ENCODE measurements around the gene TEC. TPM values are rescaled to one million over a fixed set of nuclear protein-coding genes. Genes with fewer than 3 reads are reported as not detected.

Gene TEC
- polyA plus RNA-seq, 1 donor (not counting 4 experiments of a cell fraction or from before 2014, with no cell fraction given), result 0.39 TPM

- no peak for TF ChIP-seq EZH2 (IDR thresholded peaks at IDR 0.05; ENCODE audit: low read length)
- TF ChIP-seq CTCF (optimal IDR thresholded peaks at IDR 0.05 in 1 of 3, IDR thresholded peaks at IDR 0.05 in 1 of 3, conservative IDR thresholded peaks at IDR 0.05 in 1 of 3; ENCODE audit: extremely low read depth in 1 of 3, insufficient read depth in 2 of 3, low read length in 3 of 3), result no peak
- FAIRE-seq, result no peak
- no peak overlapping the region for H3K4me2 ChIP-seq (ENCODE audit: control insufficient read depth, extremely low read depth, insufficient read depth, low read depth, low read length)
- H3K4me3 ChIP-seq (ENCODE audit: control insufficient read depth in 2 of 3, extremely low read depth in 1 of 3, insufficient read depth in 2 of 3, low read depth in 1 of 3, low read length in 3 of 3), result no peak overlapping the region
- H3K4me1 ChIP-seq (ENCODE audit: control insufficient read depth, extremely low read depth, insufficient read depth, low read length), result no peaks in the 10 kb centered on the region
- no peaks in the 10 kb centered on the region for H3K36me3 ChIP-seq (ENCODE audit: control insufficient read depth in 2 of 2, extremely low read depth in 1 of 2, insufficient read depth in 2 of 2, low read length in 2 of 2)
- no peaks in the 10 kb centered on the region for H4K20me1 ChIP-seq (ENCODE audit: control insufficient read depth, extremely low read depth, insufficient read depth, low read length)
- H3K9me3 ChIP-seq (ENCODE audit: control insufficient read depth, low read depth, low read length), result no peaks in the 10 kb centered on the region
- no peak overlapping the region for H3K27ac ChIP-seq (ENCODE audit: control insufficient read depth, insufficient read depth, low read length)
- dilution Hi-C loops (cut with MboI; ENCODE audit: extremely low pct_ligation_motif_present, low sequenced_read_pairs), result no loop called here
- H2AFZ ChIP-seq (ENCODE audit: control insufficient read depth, low read length), result no peak overlapping the region
- no peaks in the 10 kb centered on the region for H3K27me3 ChIP-seq (ENCODE audit: control insufficient read depth, extremely low read depth, insufficient read depth, low read length)
- H3K9ac ChIP-seq (ENCODE audit: control insufficient read depth, extremely low read depth, insufficient read depth, low read length), result no peak overlapping the region
- H3K79me2 ChIP-seq (ENCODE audit: control insufficient read depth, insufficient read depth, low read length), result no peaks in the 10 kb centered on the region
- H3K9me1 ChIP-seq (ENCODE audit: control insufficient read depth, extremely low read depth, insufficient read depth, low read length), result no peaks in the 10 kb centered on the region
- DNase-seq (ENCODE audit: low read depth, low spot score), result no peak
Measured at GRCh38 chr4:48248559-48248953, 21.1 kb downstream of the TEC start.

GRCh38 chr4:48247878-48248558 lies 21.6 kb downstream of the TEC start:
- Histone ChIP-seq H4K20me1 (ENCODE audit: control insufficient read depth, extremely low read depth, insufficient read depth, low read length) (no peaks in the 10 kb centered on the region), H2AFZ (ENCODE audit: control insufficient read depth, low read length) (no peak overlapping the region), H3K27ac (ENCODE audit: control insufficient read depth, insufficient read depth, low read length) (no peak overlapping the region), H3K4me1 (ENCODE audit: control insufficient read depth, extremely low read depth, insufficient read depth, low read length) (no peaks in the 10 kb centered on the region), H3K36me3 (ENCODE audit: control insufficient read depth in 2 of 2, extremely low read depth in 1 of 2, insufficient read depth in 2 of 2, low read length in 2 of 2) (no peaks in the 10 kb centered on the region), H3K4me3 (ENCODE audit: control insufficient read depth in 2 of 3, extremely low read depth in 1 of 3, insufficient read depth in 2 of 3, low read depth in 1 of 3, low read length in 3 of 3) (no peak overlapping the region), H3K9me3 (ENCODE audit: control insufficient read depth, low read depth, low read length) (no peaks in the 10 kb centered on the region), H3K27me3 (ENCODE audit: control insufficient read depth, extremely low read depth, insufficient read depth, low read length) (no peaks in the 10 kb centered on the region), H3K9ac (ENCODE audit: control insufficient read depth, extremely low read depth, insufficient read depth, low read length) (no peak overlapping the region), H3K79me2 (ENCODE audit: control insufficient read depth, insufficient read depth, low read length) (no peaks in the 10 kb centered on the region), H3K4me2 (ENCODE audit: control insufficient read depth, extremely low read depth, insufficient read depth, low read depth, low read length) (no peak overlapping the region), H3K9me1 (ENCODE audit: control insufficient read depth, extremely low read depth, insufficient read depth, low read length) (no peaks in the 10 kb centered on the region)
- no peak for FAIRE-seq
- TF ChIP-seq CTCF (optimal IDR thresholded peaks at IDR 0.05 in 1 of 3, IDR thresholded peaks at IDR 0.05 in 1 of 3, conservative IDR thresholded peaks at IDR 0.05 in 1 of 3; ENCODE audit: extremely low read depth in 1 of 3, insufficient read depth in 2 of 3, low read length in 3 of 3) (no peak), EZH2 (IDR thresholded peaks at IDR 0.05; ENCODE audit: low read length) (no peak)
- DNase-seq (ENCODE audit: low read depth, low spot score), result no peak
- dilution Hi-C loops (cut with MboI; ENCODE audit: extremely low pct_ligation_motif_present, low sequenced_read_pairs), result no loop called here

All from keratinocyte (primary cell).